Renal cortical epithelial cell (primary cell): ENCODE measurements around the gene LARGE1. TPM values are rescaled to one million over a fixed set of nuclear protein-coding genes. Genes with fewer than 3 reads are reported as not detected.
A peak's percentile ranks its signal among the peaks of the same experiment; 100 is the strongest.

Experiments
- DNase-seq: peaks from one replicate; pipeline ENCODE4 v3.0.0-alpha.2; 2011; ENCODE audit warnings: low read depth
- total RNA-seq: library from RNA; depleted of rRNA; stranded (reverse); fragments of >200 nt; gene quantifications from 2 replicates; pipeline ENCODE4 v1.2.3, GENCODE V29; 2014

The LARGE1 gene
- total RNA-seq, 1 donor from 2014 or later, result 20.6 TPM

DNA sequence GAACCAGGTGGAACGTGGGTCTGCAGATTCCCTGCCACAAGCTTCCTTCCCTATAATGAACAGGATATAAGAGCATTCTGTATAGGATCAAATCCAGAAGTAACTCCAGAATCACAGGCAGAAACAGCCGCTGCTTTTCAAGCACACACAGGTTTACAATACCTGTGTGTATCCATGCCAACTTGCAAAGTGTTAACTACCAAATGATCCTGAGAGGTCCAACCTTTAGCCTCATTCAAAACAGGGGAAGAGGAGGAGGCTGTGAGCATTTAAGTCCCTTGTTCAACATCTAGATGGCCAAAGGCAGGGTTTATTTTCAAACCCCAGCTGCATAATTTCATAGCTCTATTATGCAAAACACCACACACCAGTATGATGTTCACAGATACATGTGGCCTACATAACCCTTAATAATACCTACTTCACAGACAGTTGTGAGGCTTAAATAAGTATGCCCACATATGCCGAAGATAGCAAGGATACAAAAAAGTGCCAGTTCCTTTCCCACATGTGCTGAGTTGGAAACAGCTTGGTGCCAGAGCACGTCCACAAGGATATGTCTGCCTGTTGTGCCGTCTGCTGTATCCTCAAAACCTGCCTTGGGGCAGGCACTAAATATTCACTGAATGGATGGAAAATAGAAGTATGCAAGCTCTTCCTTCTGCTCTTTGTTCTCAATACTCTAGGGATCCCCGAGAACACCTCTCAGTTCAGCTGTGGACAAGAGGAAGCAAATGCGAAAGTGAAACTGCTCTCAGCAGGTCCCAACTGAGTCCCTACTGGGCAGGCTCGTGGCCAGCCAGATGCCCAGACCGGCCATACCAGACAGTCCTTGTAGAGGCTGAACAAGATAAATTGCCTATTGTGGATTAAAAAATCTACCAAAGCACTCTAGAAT, 66.8 kb downstream of the LARGE1 start:
- DNase-seq, result peak; percentile 79

DNA sequence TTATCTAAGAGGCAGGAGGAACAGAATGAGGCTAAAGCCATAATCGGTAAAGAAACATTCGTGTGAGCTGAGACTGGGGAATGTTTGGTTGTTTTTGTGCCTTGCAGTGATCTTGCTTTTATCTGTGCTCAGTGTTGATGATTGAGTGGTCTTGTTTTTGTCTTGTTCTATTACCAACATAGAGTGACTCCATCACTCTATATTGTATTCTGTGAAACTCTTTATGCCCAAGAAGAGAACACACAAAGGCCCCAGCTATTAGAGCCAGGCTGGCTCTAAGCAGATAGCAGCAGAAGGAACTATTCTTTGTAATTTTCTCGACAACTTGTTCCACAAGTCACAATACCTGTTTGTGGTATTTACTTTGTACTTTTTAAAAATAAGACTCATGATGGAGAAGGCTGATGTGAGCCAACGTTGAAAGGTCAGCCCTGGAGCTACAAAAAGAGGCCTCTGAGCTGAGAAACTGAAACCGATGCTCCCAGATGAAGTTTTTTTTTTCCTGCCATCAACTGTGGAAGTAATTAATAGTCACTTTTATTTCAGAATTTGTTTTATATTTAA, 68.4 kb downstream of the LARGE1 start:
- no peak for DNase-seq

DNA sequence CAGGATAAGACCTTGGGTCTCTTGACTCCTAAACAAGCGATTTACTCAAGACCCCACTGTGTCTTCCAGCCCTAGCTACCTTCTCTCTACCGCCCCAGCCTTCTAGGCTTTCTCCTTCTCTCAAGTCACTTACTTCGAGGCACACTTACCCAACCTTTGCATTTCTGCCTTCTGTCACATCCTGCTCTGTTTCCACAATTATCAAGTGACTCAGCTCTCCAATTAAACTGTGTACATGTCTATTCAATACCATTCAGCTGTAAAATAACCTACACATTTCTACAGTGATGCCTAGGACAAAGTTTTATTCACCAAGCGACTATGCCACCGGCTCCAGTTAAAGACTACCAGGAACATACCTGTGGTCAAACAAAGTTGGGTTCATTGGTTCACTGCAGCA, 69.0 kb downstream of the LARGE1 start:
- DNase-seq, result no peak

- DNase-seq, result no peak
Measured at GRCh38 chr22:33850724-33851123, 69.6 kb downstream of the LARGE1 start.

- DNase-seq, result no peak
Measured at GRCh38 chr22:33850193-33850592, 70.1 kb downstream of the LARGE1 start.

DNA sequence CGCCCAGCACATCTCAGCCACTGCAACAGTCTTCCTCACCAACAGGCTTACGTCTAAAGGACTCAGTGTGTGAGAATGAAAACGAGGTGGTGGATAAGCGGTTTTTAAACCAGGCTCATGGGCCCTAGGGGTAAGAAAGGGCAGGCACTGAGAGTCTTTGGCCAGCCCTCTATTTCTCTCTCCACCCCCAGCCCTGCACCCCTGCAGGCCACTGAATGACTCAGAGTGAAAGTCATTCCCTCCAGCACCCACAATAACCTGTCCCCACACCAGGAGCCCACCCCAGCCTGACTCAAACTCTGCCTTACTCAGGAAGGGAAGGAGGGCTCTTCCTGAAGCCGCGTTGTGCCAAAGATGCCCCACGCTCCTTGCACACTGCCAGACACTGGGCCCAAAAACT, 72.0 kb downstream of the LARGE1 start:
- no peak for DNase-seq

DNA sequence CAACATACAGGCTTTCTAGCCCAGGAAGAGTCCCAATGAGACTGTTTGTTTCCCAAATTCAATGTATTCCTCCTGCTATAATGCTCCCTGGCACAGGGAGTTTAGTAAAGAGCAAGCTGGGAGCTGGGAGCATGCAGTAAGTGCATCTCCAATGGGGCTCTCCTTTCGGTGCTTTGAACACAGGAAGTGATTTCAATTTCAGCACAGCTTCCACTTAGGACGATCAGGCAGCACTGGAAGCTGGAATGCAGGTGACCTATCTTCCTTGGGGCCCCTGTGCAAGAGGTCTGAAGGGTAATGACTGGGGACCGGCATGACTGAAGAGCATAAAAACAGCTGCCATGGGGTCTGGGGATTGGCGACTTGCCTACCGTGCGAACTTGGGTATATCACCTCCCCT, 76.0 kb downstream of the LARGE1 start:
- DNase-seq, result no peak

- no peak for DNase-seq
Measured at GRCh38 chr22:33842421-33843094, 77.7 kb downstream of the LARGE1 start.

GRCh38 chr22:33842006-33842354, 78.3 kb downstream of the LARGE1 start:
- DNase-seq, result no peak

- DNase-seq, result no peak
Measured at GRCh38 chr22:33841281-33842005, 78.8 kb downstream of the LARGE1 start.

DNA sequence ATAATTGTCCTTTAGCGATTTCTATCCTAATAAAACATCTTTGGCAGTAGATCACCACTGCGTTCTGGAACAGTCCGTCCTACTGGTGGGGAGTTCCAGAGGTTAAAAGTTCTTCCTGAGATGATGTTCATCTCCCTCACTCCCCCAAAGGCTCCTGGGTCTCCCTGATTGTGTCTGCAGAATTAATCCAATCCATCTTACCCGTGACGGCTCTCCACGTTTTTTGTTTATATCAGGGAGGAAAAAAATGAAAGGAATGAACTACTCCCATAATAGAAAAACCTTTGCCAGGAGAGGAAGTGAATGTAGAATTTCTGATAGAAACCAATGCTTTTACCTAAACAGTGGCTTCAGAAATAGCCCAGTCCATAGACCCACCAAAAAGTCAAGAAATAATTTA, 81.6 kb downstream of the LARGE1 start:
- DNase-seq, result no peak

GRCh38 chr22:33837826-33838225, 82.5 kb downstream of the LARGE1 start:
- no peak for DNase-seq

DNA sequence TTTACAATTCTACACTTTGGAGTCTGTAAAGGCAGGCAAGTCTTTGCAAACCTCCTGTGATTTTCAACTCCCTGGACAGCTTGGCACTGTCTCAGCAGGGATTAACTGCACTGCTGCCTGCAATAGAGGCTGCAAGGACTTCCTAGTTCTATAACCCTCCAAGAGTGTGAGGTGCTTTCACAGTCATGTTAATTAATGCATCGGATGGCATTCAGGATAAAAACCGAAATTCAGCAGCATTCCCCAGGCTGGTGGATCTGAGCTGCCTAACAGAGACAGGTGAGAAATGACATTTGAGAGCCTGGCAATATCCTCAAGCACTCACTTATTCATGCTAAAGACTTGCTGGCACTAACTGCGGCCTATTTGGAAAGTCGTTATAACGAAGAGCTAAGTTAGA, 85.0 kb downstream of the LARGE1 start:
- no peak for DNase-seq

GRCh38 chr22:33832558-33833151, 87.6 kb downstream of the LARGE1 start:
- DNase-seq, result no peak

DNA sequence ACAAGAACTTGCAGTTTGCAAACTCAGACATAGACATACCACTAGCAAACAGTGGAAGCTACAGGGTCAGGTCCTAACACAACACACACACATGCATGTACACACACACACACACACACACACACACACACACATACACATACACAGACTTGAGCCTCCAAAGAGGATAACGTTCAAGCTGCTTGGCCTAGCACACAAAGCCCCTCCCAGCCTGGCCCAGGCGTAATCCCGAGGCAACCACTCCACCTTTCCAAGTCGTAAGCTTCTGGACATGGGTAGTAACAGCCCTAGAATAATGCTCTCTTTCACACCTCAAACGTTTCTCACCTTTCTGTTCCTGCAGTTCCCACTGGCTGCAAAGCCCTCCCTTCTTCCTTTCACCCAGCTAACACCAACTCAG, 88.6 kb downstream of the LARGE1 start:
- no peak for DNase-seq

- DNase-seq, result no peak
Measured at GRCh38 chr22:33831207-33831606, 89.1 kb downstream of the LARGE1 start.

DNA sequence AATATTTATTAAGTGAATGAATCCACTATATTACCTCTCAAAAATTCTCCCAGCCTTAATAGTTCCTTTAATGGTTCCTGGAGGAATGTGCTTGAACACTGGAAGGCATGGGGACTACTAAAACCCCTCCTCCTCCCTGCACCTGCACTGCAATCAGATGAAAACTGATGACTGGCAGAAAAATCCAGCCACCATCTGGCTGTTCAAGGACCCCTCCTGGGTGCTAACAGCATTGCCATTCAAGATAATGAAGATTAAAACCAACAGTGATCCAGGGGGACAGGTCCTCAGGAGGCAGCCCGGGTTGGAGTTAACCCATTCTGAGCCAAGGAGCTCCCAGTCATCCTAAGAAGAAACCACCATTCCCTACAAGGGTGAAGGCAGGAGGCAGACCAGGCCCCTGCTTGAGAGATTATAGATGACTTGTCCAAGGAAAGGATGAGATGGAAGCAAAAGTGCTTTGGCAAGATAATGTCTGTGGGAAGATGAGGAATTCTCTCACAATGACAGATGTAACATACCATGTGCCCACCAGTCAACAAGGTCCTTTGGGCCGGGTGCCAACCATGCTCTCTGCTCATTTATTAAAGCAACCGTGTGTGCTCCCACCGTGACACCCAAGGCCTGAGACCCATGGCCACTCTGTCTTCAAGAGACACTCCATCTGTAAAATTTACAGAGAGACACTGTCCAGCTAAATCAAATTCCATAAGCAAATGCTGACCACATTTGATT, 90.6 kb downstream of the LARGE1 start:
- DNase-seq, result no peak

GRCh38 chr22:33828302-33828701, 92.0 kb downstream of the LARGE1 start:
- DNase-seq, result no peak

GRCh38 chr22:33825761-33826160, 94.5 kb downstream of the LARGE1 start:
- DNase-seq, result no peak

- DNase-seq, result no peak
Measured at GRCh38 chr22:33823552-33823951, 96.7 kb downstream of the LARGE1 start.

DNA sequence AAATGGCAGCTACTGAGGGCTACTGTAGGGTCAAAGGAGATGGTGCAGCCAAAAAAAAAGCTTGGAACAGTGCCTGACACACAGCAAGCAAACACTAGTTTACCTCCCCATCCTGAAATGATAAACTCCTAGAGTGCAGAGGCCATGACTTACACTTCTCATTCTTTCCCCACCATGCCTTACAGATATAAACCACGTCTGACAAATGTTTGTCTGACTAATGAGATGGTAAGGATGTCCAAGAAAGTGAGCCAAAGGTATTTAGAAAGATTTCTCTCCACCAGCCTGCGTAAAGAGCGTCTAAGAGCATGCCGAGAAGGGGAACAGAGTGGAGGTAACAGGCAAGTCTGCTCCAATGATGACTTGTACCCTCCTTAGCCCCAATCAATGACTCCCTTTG, 99.0 kb downstream of the LARGE1 start:
- DNase-seq, result no peak
